ENCODE results near the gene KRTAP10-6. TPM values are rescaled to one million over a fixed set of nuclear protein-coding genes. Genes with fewer than 3 reads are reported as not detected.
"Not testable (repeated sequence)": the region's sequence is repeated elsewhere in the genome, so short reads cannot be mapped to it uniquely, and the experiment has no call there.

The KRTAP10-6 gene
- total RNA-seq, 2 donors from 2014 or later, result not detected

GRCh38 chr21:44609193-44609592 is 16.9 kb upstream of the KRTAP10-6 start:
- Mint-ChIP-seq H3K36me3 (peaks cover 24 to 29% of the 10 kb centered on the region in 2 donors), H3K9me3 (peaks cover 21 to 27% of the 10 kb centered on the region in 2 donors), H3K27ac (no peak overlapping the region)
- DNase-seq (ENCODE audit: low spot score in 2 of 2) (no peak), ATAC-seq (no peak)

- no peak for ATAC-seq
- H3K27ac Mint-ChIP-seq, result no peak overlapping the region
- DNase-seq (ENCODE audit: low spot score in 2 of 2), result no peak
- peaks cover 18 to 26% of the 10 kb centered on the region in 2 donors for H3K9me3 Mint-ChIP-seq
- H3K36me3 Mint-ChIP-seq, result peaks cover 24 to 29% of the 10 kb centered on the region in 2 donors
These were observed 14.2 kb upstream of the KRTAP10-6 start for GRCh38 chr21:44606495-44606894.

- H3K9me3 Mint-ChIP-seq, result peaks cover 2 to 6% of the 10 kb centered on the region in 2 donors
- peaks cover 3 to 4% of the 10 kb centered on the region in 2 donors for H3K36me3 Mint-ChIP-seq
- ATAC-seq (no peak), DNase-seq (ENCODE audit: low spot score in 2 of 2) (no peak)
- no peak overlapping the region for H3K27ac Mint-ChIP-seq
These were observed 11.6 kb upstream of the KRTAP10-6 start for GRCh38 chr21:44603911-44604310.

GRCh38 chr21:44603109-44603875 is 11.0 kb upstream of the KRTAP10-6 start:
- no peak overlapping the region for H3K27ac Mint-ChIP-seq
- DNase-seq (ENCODE audit: low spot score in 2 of 2), result peak in 1 of 2 donors; percentile 30
- no peak for ATAC-seq
- peaks cover 0 to 5% of the 10 kb centered on the region in 2 donors for H3K36me3 Mint-ChIP-seq
- H3K9me3 Mint-ChIP-seq, result peaks cover 4 to 5% of the 10 kb centered on the region in 2 donors

GRCh38 chr21:44602463-44602850 is 10.2 kb upstream of the KRTAP10-6 start:
- H3K9me3 Mint-ChIP-seq, result peaks cover 5 to 8% of the 10 kb centered on the region in 2 donors
- H3K27ac Mint-ChIP-seq, result no peak overlapping the region
- peaks cover 0 to 5% of the 10 kb centered on the region in 2 donors for H3K36me3 Mint-ChIP-seq
- DNase-seq (ENCODE audit: low spot score in 2 of 2) (no peak), ATAC-seq (no peak)

GRCh38 chr21:44601596-44602462 is 9.5 kb upstream of the KRTAP10-6 start:
- peaks cover 0 to 5% of the 10 kb centered on the region in 2 donors for H3K36me3 Mint-ChIP-seq
- peaks cover 5 to 8% of the 10 kb centered on the region in 2 donors for H3K9me3 Mint-ChIP-seq
- no peak for ATAC-seq
- no peak for DNase-seq (ENCODE audit: low spot score in 2 of 2)
- H3K27ac Mint-ChIP-seq, result peak overlapping the region in 1 of 2 donors; percentile 63

- not testable (repeated sequence) for DNase-seq (ENCODE audit: low spot score in 2 of 2); H3K27ac Mint-ChIP-seq
These were observed 8.8 kb upstream of the KRTAP10-6 start for GRCh38 chr21:44601091-44601490.

GRCh38 chr21:44600118-44600978 is 8.0 kb upstream of the KRTAP10-6 start, which contains the start of gene KRTAP10-7:
Gene KRTAP10-7 (plus strand): TSS chr21:44600597. CDS start chr21:44600622, 25 bp downstream.
- not testable (repeated sequence) for H3K27ac Mint-ChIP-seq, H3K9me3 Mint-ChIP-seq, ATAC-seq, H3K36me3 Mint-ChIP-seq
- DNase-seq (ENCODE audit: low spot score in 2 of 2), result peak in 1 of 2 donors; percentile 31

More at GRCh38 chr21:44601091-44601490, 8.8 kb upstream of the KRTAP10-6 start:
- not testable (repeated sequence) for H3K9me3 Mint-ChIP-seq, H3K36me3 Mint-ChIP-seq, ATAC-seq

GRCh38 chr21:44599264-44600029 is 7.1 kb upstream of the KRTAP10-6 start:
- no peak overlapping the region for H3K27ac Mint-ChIP-seq
- peaks cover 0 to 5% of the 10 kb centered on the region in 2 donors for H3K36me3 Mint-ChIP-seq
- DNase-seq (ENCODE audit: low spot score in 2 of 2) (peak in 1 of 2 donors; percentile 28), ATAC-seq (no peak)
- peaks cover 4 to 5% of the 10 kb centered on the region in 2 donors for H3K9me3 Mint-ChIP-seq

- peak overlapping the region in 1 of 2 donors; percentile 33 for H3K27ac Mint-ChIP-seq
- ATAC-seq, result no peak
These were observed 5.8 kb upstream of the KRTAP10-6 start for GRCh38 chr21:44598061-44598460.

GRCh38 chr21:44596068-44596725 is 3.9 kb upstream of the KRTAP10-6 start:
- H3K9me3 Mint-ChIP-seq, result peaks cover 4 to 5% of the 10 kb centered on the region in 2 donors
- peak in 1 of 2 donors; percentile 33 for ATAC-seq

More at GRCh38 chr21:44598061-44598460, 5.8 kb upstream of the KRTAP10-6 start:
- H3K36me3 Mint-ChIP-seq, result peaks cover 0 to 5% of the 10 kb centered on the region in 2 donors
- DNase-seq (ENCODE audit: low spot score in 2 of 2), result no peak
- H3K9me3 Mint-ChIP-seq, result peaks cover 4 to 5% of the 10 kb centered on the region in 2 donors

GRCh38 chr21:44595524-44595923 is 3.2 kb upstream of the KRTAP10-6 start:
- Mint-ChIP-seq H3K27ac (no peak overlapping the region), H3K9me3 (peaks cover 4 to 5% of the 10 kb centered on the region in 2 donors), H3K36me3 (peaks cover 0 to 5% of the 10 kb centered on the region in 2 donors)
- no peak for ATAC-seq
- DNase-seq (ENCODE audit: low spot score in 2 of 2), result no peak

More at GRCh38 chr21:44596068-44596725, 3.9 kb upstream of the KRTAP10-6 start:
- peak in 1 of 2 donors; percentile 41 for DNase-seq (ENCODE audit: low spot score in 2 of 2)
- Mint-ChIP-seq H3K36me3 (peaks cover 0 to 5% of the 10 kb centered on the region in 2 donors), H3K27ac (no peak overlapping the region)

- DNase-seq (ENCODE audit: low spot score in 2 of 2), result no peak
- Mint-ChIP-seq H3K9me3 (peaks cover 4 to 5% of the 10 kb centered on the region in 2 donors), H3K36me3 (peaks cover 0 to 5% of the 10 kb centered on the region in 2 donors), H3K27ac (peak overlapping the region in 1 of 2 donors; percentile 77)
- no peak for ATAC-seq
These were observed 2.2 kb upstream of the KRTAP10-6 start for GRCh38 chr21:44594406-44594916.

- ATAC-seq (no peak), DNase-seq (ENCODE audit: low spot score in 2 of 2) (peak in 1 of 2 donors; percentile 35)
- H3K36me3 Mint-ChIP-seq, result peaks cover 0 to 4% of the 10 kb centered on the region in 2 donors
- peaks cover 4% of the 10 kb centered on the region in 2 donors for H3K9me3 Mint-ChIP-seq
- peak overlapping the region in 1 of 2 donors; percentile 77 for H3K27ac Mint-ChIP-seq
These were observed 1.5 kb upstream of the KRTAP10-6 start for GRCh38 chr21:44593598-44594405.

Measured in activated naive CD4-positive, alpha-beta T cell treated with anti-CD3 and anti-CD28 coated beads, Interleukin-2, amount 50 U/mL, for 72 hours (primary cell).